Thyroid gland (tissue), 4 donors: Measurements from ENCODE around the gene SUMO3.

Source experiments
- CTCF ChIP-seq, 6 experiments: fragments of 200-600 bp in 3 of 6; fragments of 450-650 bp in 3 of 6; sonication (generic) in 3 of 6; IDR thresholded peaks; one replicate each; pipeline ENCODE4 v1.5.1; 2016 to 2019; ENCODE audit warnings: antibody characterized with exemption in 6 of 6, mild to moderate bottlenecking in 2 of 6, inconsistent platforms in 1 of 6, moderate library complexity in 1 of 6
- POLR2A ChIP-seq, 2 donors: fragments of 450-650 bp; IDR thresholded peaks; one replicate each; pipeline ENCODE4 v1.6.1; 2017; ENCODE audit warnings: antibody characterized with exemption in 2 of 2, mild to moderate bottlenecking in 2 of 2, moderate library complexity in 1 of 2

- TF ChIP-seq POLR2A (IDR thresholded peaks at IDR 0.05), result no peak
- no peak for TF ChIP-seq CTCF (IDR thresholded peaks at IDR 0.05)
These were observed 58.9 kb downstream of the SUMO3 start for GRCh38 chr21:44758781-44759627.
